Activated effector memory CD4-positive, alpha-beta T cell treated with anti-CD3 and anti-CD28 coated beads, Interleukin-2, amount 50 U/mL, for 16 hours (primary cell): ENCODE measurements around the gene ECE1.
"Not testable (repeated sequence)": the region's sequence is repeated elsewhere in the genome, so short reads cannot be mapped to it uniquely, and the experiment has no call there.

Source experiments
- DNase-seq: peaks from one replicate; pipeline ENCODE4 v3.0.0-alpha.2; 2020

The ECE1 gene

GRCh38 chr1:21246905-21247642 is 43.2 kb downstream of the ECE1 start:
- DNase-seq = no peak

GRCh38 chr1:21245688-21246229 is 44.5 kb downstream of the ECE1 start:
- no peak for DNase-seq

- DNase-seq = no peak
These were observed 45.1 kb downstream of the ECE1 start for GRCh38 chr1:21244986-21245687.

GRCh38 chr1:21244154-21244553 is 46.1 kb downstream of the ECE1 start:
- no peak for DNase-seq

GRCh38 chr1:21242846-21243245 is 47.4 kb downstream of the ECE1 start:
- DNase-seq = no peak

- DNase-seq = no peak
These were observed 48.3 kb downstream of the ECE1 start for GRCh38 chr1:21241771-21242581.

GRCh38 chr1:21240706-21241105 is 49.6 kb downstream of the ECE1 start:
- no peak for DNase-seq

GRCh38 chr1:21239221-21239620 is 51.0 kb downstream of the ECE1 start:
- DNase-seq = no peak

- no peak for DNase-seq
These were observed 52.0 kb downstream of the ECE1 start for GRCh38 chr1:21238141-21238800.

GRCh38 chr1:21237446-21238088 is 52.7 kb downstream of the ECE1 start:
- DNase-seq = no peak

GRCh38 chr1:21236178-21236577 is 54.1 kb downstream of the ECE1 start:
- DNase-seq = no peak

- DNase-seq = no peak
These were observed 55.5 kb downstream of the ECE1 start for GRCh38 chr1:21234779-21235178.

- no peak for DNase-seq
These were observed 56.8 kb downstream of the ECE1 start for GRCh38 chr1:21233490-21233889.

- DNase-seq = no peak
These were observed 58.2 kb downstream of the ECE1 start for GRCh38 chr1:21232044-21232443.

GRCh38 chr1:21229246-21230000 is 60.8 kb downstream of the ECE1 start:
- DNase-seq = no peak

- DNase-seq = not testable (repeated sequence)
These were observed 62.0 kb downstream of the ECE1 start for GRCh38 chr1:21228224-21228623.

GRCh38 chr1:21225065-21225464 is 65.2 kb downstream of the ECE1 start:
- DNase-seq = no peak

GRCh38 chr1:21220815-21221214 is 69.4 kb downstream of the ECE1 start:
- DNase-seq = no peak

- no peak for DNase-seq
These were observed 70.6 kb downstream of the ECE1 start for GRCh38 chr1:21219674-21220073.

GRCh38 chr1:21217812-21218596 is 72.3 kb downstream of the ECE1 start:
- DNase-seq = peak; percentile 74
